Stimulated activated naive CD8-positive, alpha-beta T cell treated with anti-CD3 and anti-CD28 coated beads, Interleukin-15, Interleukin-2, amounts not matched to agents 100 U/mL and 50 U/mL, for 24 hours (primary cell): ENCODE results near the gene MXD1.

Experiments
- ATAC-seq: fragments of 150-1000 bp; cut with Tn5 transposase; one replicate; pipeline ENCODE4 v1.10.0; 2021
- DNase-seq: peaks from one replicate; pipeline ENCODE4 v3.0.0; 2021

The MXD1 gene

DNA sequence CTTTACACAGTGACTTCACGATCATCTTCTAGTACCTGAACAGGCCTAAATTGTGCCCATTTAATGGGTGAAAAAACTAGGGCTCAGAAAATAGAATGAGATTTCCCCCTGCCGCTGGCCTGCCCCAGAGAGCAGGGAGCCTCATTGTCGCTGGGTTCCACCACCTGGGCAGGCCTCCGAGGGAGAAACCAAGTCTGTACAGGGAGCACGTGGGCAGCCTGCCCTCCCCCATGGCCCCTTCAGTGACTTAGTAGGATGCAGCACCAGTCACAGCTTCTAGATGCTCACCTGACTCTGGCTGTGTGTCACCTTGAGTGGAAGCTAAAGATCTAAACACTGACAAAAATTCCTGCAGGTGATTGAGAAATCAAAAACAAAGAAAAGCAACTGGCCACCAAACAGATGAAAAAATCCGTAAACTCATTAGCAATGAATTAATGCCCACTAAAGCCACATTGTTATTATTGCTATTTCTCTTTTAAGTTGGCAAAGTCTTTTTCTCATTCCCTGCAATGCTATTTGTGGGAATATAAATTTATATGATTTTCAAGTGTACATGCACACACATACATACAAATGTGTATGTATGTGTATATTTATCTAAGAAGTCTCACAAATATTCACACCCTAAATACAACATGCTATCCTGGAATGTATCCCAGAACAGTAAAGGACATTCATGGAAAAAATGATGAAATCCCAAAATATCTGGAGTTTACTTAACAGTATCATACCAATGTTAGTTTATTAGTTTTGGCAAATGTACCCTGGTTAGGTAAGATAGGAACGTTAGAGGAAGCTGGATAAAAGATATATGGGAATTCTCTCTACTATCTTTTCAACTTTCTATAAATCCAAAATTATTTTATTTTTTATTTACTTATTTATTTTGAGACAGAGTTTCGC is 65.2 kb downstream of the MXD1 start:
- no peak for DNase-seq
- ATAC-seq = no peak

- DNase-seq = no peak
- no peak for ATAC-seq
Measured at GRCh38 chr2:69983392-69983966, 68.6 kb downstream of the MXD1 start.

DNA sequence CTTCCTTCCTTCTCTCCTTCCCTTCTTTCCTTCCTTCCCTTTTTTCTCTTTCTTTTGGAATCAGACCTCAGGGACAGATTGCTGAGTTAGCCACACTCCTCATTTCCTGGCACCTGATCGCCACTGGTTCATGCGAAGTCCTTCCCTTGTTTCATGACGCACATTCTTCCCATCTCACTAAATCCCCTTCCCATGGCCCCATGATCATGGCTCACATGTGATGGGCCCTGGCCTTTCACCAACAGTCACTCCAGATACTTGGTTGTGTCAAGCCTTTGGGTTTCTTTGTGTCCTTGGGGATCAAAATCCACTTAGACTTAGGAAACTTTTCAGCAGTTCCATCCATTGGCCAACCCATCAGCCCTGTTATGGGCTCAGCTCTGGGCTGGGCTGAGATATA is 70.3 kb downstream of the MXD1 start:
- DNase-seq (no peak), ATAC-seq (no peak)

- ATAC-seq = no peak
- DNase-seq = no peak
Measured at GRCh38 chr2:69985688-69986087, 70.8 kb downstream of the MXD1 start.

GRCh38 chr2:69986691-69987090 is 71.8 kb downstream of the MXD1 start:
- no peak for ATAC-seq
- DNase-seq = no peak

- no peak for ATAC-seq
Measured at GRCh38 chr2:69988086-69988635, 73.3 kb downstream of the MXD1 start.

DNA sequence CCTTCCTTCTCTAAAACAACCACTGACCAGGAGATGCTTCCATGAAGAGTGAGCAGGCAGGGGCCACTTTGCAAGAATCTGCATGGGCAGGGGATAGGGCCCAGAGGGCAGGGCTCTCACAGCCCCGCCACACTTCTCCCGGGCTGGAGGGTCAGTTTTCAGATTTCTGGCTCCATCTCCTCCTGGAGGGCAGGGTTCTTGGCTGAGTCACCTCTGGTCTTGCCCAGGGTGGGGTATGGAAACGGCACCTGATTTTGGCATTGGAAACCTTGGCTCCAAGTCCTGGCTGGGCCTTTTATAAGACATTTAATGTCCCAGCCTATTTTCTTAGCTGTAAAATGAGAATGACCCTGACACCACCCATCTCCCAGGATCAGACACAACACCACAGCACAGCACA is 74.1 kb downstream of the MXD1 start:
- ATAC-seq (no peak), DNase-seq (no peak)

More at GRCh38 chr2:69988086-69988635, 73.3 kb downstream of the MXD1 start:
- DNase-seq = no peak

GRCh38 chr2:69989441-69990105 is 74.7 kb downstream of the MXD1 start:
- DNase-seq (no peak), ATAC-seq (no peak)
